ENCODE data around the gene RASSF5.
A peak's percentile ranks its signal among the peaks of the same experiment; 100 is the strongest.

Gene RASSF5

DNA sequence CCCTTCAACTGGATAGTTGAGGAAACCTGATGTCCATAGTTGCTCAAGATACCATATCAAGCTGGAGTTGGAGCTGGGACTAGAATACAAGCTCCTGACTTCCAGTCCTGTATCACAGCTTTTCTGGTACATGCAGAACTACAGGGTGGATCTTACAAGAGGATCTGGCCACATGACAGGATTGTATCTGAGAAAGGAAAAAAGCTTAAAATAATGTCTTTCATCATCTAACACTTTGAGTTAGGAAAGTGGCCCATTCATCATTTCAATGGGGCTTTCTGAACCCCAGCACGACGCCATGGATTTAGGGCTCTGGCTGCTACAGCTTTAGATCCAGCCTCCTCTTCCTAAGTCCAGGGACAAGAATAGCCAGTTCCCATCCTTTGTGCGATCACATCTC is 46.9 kb downstream of the RASSF5 start:
- DNase-seq: no peak

- no peak for DNase-seq
Observed at GRCh38 chr1:206554701-206555472, 47.6 kb downstream of the RASSF5 start.

DNA sequence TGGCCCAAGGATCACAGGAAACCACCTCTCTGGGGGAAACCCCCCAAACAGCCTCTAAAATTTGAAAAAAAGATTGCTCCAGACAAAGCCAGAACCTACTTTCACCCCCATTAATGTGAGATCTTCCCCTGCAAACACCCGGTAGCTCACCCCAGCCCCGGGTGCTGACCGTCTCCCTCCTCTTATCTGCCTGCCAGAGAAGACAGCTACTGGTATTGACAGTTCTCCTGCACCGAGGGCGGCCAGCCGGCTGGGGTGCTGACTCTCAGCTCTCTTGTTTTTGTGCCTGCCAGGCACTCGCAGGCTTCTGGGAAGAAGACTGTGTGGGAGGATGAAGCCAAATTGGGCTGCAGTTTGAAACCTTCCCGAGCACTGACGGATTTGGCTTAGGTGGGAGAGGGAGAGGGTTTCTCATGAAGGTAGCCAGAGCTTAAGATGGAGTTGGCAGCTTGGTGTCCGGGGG is 48.2 kb downstream of the RASSF5 start:
- no peak for DNase-seq

DNA sequence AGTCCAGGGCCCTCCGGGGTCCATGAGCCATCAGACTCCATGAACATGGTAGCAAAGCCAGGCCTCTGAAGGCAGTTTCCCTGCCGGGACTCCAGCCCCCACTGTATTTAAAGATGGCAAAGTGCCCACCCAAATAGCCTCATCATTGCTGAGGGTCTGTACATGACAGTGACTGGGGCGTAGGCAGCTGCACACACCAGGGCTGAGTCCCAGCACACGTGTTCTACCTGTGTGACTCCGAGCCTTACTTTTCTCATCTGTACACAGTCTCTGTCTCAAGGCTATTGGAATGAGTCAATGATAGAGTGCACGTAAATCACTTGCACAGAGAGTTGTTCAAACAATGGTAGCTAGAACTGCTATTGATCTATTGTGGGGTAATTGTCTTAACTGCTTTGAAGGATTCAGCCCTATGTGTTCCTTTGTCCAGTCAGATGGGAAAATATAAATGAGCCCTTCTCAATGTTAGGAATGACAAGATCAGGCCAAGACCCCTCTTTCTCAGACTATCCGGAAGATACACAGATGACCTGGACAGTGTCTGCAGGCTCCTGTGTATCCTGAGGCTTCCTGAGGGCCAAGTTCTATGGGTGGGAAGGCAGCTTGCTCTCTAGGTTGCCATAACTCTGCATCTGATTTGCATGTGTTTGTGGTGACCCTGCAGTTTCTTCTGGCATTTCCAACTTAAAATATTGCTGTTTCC is 48.9 kb downstream of the RASSF5 start:
- no peak for DNase-seq

- peak; percentile 82 for DNase-seq
Observed at GRCh38 chr1:206556750-206557635, 49.7 kb downstream of the RASSF5 start.

DNA sequence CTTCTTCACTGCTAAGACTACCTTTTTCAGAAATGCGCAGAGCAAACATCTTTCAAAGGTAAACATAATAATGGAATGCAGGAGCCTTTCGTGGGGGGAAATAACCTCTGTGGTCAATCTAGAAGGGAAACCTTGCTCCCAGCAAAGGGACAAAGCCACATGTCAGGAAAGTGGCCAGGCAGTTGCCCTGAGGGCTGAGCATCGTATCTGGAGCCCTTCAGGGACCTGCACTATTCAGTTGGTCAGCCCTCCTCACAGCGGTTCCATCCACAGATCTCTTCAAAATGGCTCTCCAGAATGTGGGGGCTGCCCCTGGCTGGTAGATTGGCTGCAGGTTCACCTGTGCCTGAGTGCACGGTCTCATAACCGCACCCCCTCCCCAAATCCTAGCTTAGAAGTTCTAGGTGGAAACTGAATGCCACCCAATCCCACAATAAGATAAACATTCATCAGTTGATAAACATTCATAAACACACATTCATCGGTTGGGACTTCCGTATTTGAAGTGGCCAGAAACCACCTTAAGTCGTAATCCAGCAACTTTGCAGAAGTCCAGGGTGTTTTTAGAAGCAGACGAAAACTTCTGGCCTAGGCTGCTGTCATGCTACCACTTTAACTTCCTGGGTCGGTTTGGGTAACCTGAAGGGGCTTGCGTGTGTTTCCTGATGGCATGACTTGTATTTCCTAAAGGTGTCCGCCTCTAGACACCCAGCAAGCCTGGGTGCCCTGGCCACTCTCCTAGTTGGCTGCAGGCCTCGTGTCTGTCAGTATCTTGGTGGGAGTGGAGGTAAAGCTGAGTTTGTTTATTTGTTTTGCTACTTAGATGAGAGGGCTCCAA is 50.5 kb downstream of the RASSF5 start:
- no peak for DNase-seq

- no peak for DNase-seq
Observed at GRCh38 chr1:206558794-206559671, 51.7 kb downstream of the RASSF5 start.

GRCh38 chr1:206559672-206559995 is 52.3 kb downstream of the RASSF5 start:
- DNase-seq: no peak

GRCh38 chr1:206560007-206560716 is 52.8 kb downstream of the RASSF5 start:
- DNase-seq: no peak

DNA sequence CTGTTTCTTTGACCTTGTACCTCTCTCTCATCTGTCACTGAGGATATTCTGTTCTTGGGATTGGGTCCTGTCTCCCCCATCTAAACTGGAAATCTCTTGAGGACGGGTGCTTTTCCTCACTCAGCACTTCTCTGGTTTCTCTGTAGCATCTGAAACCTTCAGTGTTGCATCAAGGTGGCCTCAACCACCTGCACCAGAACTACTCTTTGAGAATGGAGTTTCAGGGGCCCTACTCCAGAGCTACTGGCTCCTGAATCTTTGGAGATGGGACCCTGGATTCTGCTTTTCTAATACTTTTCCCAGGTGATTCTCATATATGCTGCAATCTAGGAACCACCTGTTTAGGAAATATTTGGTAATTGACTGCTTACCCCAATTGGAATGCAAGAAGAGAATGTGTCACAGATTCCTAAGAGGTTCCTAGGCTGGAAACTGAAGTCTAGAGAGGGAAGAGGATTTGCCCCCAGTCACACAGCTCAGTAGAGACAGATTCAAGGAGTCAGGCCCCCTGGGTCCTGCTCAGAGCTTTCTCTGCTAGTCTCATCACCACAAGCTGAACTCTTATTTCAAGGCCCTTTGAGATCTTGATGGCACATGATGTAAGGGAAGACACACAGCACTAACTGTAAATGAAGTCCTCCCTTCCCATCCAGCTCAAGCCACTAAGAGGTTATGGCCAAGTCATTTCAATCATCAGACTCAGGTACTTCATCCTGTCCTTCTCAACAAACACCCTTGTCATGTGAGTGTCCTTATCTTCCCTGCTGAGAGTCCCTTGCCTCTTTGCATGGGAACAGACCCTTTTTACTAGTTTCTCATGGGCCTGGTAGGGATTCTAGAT is 56.3 kb downstream of the RASSF5 start:
- DNase-seq: no peak

DNA sequence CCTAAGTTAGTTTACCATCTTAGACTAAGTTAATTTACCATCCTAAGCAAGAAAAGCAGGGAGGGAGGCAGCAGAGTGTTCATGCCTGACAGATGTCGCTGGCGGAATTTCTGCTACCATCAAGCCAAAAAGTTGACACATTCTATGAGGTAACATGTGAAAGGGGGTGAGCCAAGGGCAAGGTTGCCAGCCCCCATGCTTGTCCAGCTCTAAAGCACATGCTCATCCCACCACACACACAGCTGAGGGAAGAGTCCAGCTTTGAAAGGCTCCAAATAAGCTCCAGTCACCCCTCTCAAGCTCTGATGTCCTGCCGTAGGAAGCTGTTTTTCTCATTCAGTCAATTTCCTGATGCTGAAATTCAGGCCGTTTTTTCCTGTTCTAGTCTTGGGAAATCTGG is 58.7 kb downstream of the RASSF5 start:
- DNase-seq: no peak

- DNase-seq: no peak
Observed at GRCh38 chr1:206566999-206567398, 59.7 kb downstream of the RASSF5 start.

- DNase-seq: no peak
Observed at GRCh38 chr1:206568256-206568655, 60.9 kb downstream of the RASSF5 start.

DNA sequence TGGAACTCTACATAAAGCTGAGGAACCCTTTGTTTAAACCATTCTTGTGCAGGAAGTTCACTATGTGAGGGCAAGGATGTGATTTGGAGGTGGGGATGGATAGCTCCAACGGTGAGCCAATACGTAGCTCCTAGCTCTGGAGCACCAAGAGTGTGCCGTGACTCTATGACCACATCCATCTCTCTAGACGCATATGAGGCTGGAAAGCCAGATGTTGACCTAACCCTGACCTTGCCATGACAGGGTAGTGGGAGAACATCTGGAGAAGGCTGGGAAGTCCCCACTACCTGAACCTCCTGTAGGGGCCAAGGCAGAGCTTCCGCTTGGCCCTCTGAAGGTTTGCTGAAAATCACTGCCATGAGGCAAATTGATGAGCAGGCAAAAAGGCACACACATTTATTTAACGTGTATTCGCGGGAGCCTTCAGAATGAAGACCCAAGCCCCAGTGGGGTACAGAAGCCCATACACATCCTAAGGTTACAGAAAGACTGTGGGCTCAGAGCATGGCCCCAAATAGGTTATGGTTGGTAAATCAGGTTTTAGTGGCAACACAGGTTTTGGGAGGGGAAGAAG is 61.5 kb downstream of the RASSF5 start:
- DNase-seq: no peak

DNA sequence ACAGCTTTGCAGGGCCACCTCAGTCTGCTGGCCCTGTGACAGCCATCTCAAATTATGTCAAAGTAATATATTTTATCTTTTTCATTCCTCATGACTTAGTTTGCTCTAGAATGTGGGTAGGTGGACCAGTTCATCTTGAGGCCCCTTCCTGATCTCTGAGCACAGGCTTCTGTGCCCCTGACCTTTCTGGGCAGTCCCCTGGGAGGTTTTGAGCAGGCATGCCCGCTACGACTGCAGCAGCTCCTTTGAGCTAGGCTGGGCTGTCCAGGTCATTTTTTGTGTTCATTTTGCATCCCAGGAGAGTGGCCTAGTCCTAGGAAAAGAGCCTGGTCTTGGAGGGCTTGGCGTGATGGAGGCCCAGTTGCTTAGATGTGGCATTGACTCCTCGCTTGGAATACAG is 62.2 kb downstream of the RASSF5 start:
- DNase-seq: no peak

DNA sequence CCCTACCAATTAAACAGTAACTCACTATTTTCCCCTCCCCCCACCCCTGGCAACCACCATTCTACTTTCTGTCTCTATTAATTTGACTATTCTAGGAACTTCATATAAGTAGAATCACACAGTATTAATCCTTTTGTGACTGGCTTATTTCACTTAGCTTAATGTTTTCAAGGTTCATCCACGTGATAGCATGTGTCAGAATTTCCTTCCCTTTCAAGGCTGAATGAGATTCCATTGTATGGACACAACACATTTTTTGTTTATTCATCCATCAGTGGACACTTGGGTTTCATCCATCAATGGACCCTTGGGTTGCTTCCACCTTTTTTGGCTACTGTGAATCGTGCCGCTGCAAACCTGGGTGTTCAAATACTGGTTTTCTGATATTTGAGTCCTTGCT is 63.2 kb downstream of the RASSF5 start:
- DNase-seq: no peak

DNA sequence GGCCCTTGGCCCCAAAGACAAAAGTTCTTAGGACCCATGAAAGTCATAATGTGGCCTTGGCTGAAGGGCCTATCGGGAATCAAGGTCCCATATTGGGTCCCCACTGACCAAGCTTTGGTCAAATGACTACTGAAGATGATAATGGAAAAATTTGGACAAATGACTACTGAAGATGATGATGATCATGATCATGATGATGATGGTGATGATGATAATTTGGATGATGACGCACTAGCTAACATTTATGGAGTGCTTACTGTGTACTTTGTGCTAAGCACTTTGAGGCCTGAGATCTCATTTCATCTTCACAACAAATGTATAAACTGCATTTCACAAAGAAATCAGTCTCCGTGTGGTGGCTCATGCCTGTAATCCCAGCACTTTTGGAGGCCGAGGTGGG is 65.5 kb downstream of the RASSF5 start:
- DNase-seq: no peak

DNA sequence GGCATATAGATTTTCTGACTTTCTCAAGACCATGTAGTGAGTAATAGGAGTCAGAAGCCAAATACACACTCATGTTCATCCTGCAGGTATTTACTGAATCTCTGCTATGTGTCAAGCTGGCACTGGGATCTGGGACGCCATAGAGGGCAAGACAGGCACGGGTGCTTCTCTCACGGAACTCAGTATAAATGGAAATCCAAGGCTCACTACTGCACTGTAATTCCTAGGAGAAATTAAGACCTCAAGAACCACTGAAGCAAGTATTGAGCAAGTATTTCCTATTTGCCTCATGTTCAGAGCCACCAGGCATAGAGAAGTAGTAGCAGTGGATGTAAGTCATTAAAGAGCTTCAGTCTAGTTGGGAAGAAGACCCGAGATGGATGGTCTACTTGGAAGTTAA is 66.0 kb downstream of the RASSF5 start:
- DNase-seq: no peak

GRCh38 chr1:206573762-206574161 is 66.4 kb downstream of the RASSF5 start:
- no peak for DNase-seq

All from NCI-H82 (cell line).